GM12878 (cell line): ENCODE results near the gene SMARCC1. TPM values are rescaled to one million over a fixed set of nuclear protein-coding genes. Genes with fewer than 3 reads are reported as not detected.

Experiments used
- ATAC-seq: fragments of 200-7000 bp; cut with Tn5 transposase; 3 replicates; pipeline ENCODE4 v1.9.1; 2020; ENCODE audit warnings: mild to moderate bottlenecking, moderate library complexity
- BruUV-seq: library from RNA; stranded (reverse); fragments of 400-500 nt; replicated peaks from 2 replicates; lab custom pipeline; 2021; lab: Mats Ljungman, UMichigan
- CTCF ChIA-PET: fragments of 300-600 bp; sonication (Branson Sonifier 250); formaldehyde crosslinking; extraction: SDS; loops from one replicate; lab custom pipeline; 2021; ENCODE audit warnings: inconsistent platforms; lab: Yijun Ruan, JAX
- POLR2A ChIA-PET: fragments of 350-600 bp; formaldehyde crosslinking; extraction: SDS; loops from one replicate; lab custom pipeline; 2021; ENCODE audit warnings: inconsistent platforms; lab: Charles Lee
- RAD21 ChIA-PET: fragments of 300-600 bp; sonication (Branson Sonifier 250); formaldehyde crosslinking; loops from one replicate; lab custom pipeline; 2023; ENCODE audit warnings: antibody characterized with exemption; ENCODE audit not compliant: unreplicated experiment; lab: Charles Lee
- SMC1A ChIA-PET: fragments of 300-600 bp; sonication (Branson Sonifier 250); formaldehyde crosslinking; loops from one replicate; lab custom pipeline; 2023; ENCODE audit not compliant: unreplicated experiment, uncharacterized antibody; lab: Charles Lee
- DNase-seq: peaks from one replicate; pipeline ENCODE4 v3.0.0-alpha.2; 2011; ENCODE audit warnings: low read depth, low spot score
- FAIRE-seq: peaks from 3 replicates; lab custom pipeline; 2011; peaks lifted over from hg19 to GRCh38; lab: Jason Lieb, UNC
- H2AFZ ChIP-seq: 2 replicates; pipeline ENCODE4 v1.6.0; 2011; ENCODE audit warnings: low read depth, low read length, control low read depth; ENCODE audit not compliant: control insufficient read depth
- H3K27ac ChIP-seq: 2 replicates; pipeline ENCODE4 v1.5.1; 2011; ENCODE audit warnings: control low read depth; ENCODE audit not compliant: control insufficient read depth, insufficient read depth
- H3K27me3 ChIP-seq, 2 experiments: replicated peaks in 1 of 2; 2 replicates each; pipeline versions ENCODE4 v1.6.0 to v1.6.1; 2011; ENCODE audit warnings: low read length in 1 of 2; ENCODE audit not compliant: control insufficient read depth in 2 of 2, insufficient read depth in 2 of 2
- H3K36me3 ChIP-seq, 2 experiments: 2 replicates each; pipeline ENCODE4 v1.5.1; 2011; ENCODE audit warnings: low read length in 1 of 2; ENCODE audit not compliant: control insufficient read depth in 2 of 2, insufficient read depth in 2 of 2
- H3K4me1 ChIP-seq: 2 replicates; pipeline ENCODE4 v1.6.1; 2011; ENCODE audit warnings: mild to moderate bottlenecking, low read length, moderate library complexity, mixed read lengths; ENCODE audit not compliant: control insufficient read depth, insufficient read depth
- H3K4me2 ChIP-seq: 2 replicates; pipeline ENCODE4 v1.6.0; 2011; ENCODE audit warnings: control low read depth; ENCODE audit not compliant: control insufficient read depth, insufficient read depth
- H3K4me3 ChIP-seq: fragments of 200-600 bp; sonication (generic); 2 replicates; pipeline ENCODE4 v1.5.1; 2016
- H3K79me2 ChIP-seq: 2 replicates; pipeline ENCODE4 v1.6.0; 2011; ENCODE audit warnings: low read length; ENCODE audit not compliant: control insufficient read depth, insufficient read depth
- H3K9ac ChIP-seq: 2 replicates; pipeline ENCODE4 v1.8.0; 2011; ENCODE audit warnings: low read length, control low read depth, mixed read lengths; ENCODE audit not compliant: control insufficient read depth, insufficient read depth
- H3K9me3 ChIP-seq: replicated peaks from 3 replicates; pipeline ENCODE4 v1.5.1; 2011; ENCODE audit warnings: mild to moderate bottlenecking, low read length; ENCODE audit not compliant: control insufficient read depth, insufficient read depth
- H4K20me1 ChIP-seq: 2 replicates; pipeline ENCODE4 v1.6.0; 2011; ENCODE audit not compliant: control insufficient read depth, insufficient read depth
- MYC ChIP-seq: IDR thresholded peaks from 2 replicates; pipeline ENCODE4 v1.6.1; 2011; ENCODE audit warnings: mild to moderate bottlenecking, low read length, moderate library complexity, inconsistent platforms; ENCODE audit not compliant: insufficient read depth, insufficient replicate concordance, insufficient read length, severe bottlenecking
- RB1 ChIP-seq: fragments of 450-650 bp; formaldehyde crosslinking; IDR thresholded peaks from 2 replicates; pipeline ENCODE4 v1.6.1; 2017; ENCODE audit warnings: mild to moderate bottlenecking, borderline replicate concordance
- WGBS: methylation state at CpG from one replicate; pipeline ENCODE4 v1.1.6; 2016; ENCODE audit warnings: low lambda C conversion rate; ENCODE audit not compliant: insufficient replicate concordance, insufficient coverage; ENCODE audit errors: missing lambda C conversion rate; 5-methylcytosine and 5-hydroxymethylcytosine counted together
- in situ Hi-C: fragments of 300-500 bp; cut with MboI; formaldehyde crosslinking; loops from 9 replicates; pipeline ENCODE4 v1.14.3; 2018; ENCODE audit warnings: mixed read lengths
- intact Hi-C: fragments of 100-400 bp; cut with micrococcal nuclease; formaldehyde crosslinking; loops from one replicate; pipeline ENCODE4 v1.14.2; 2022; ENCODE audit not compliant: unreplicated experiment
- polyA plus RNA-seq, 11 experiments: library from polyadenylated mRNA; depleted of rRNA in 4 of 11; unstranded in 6 of 11; stranded (reverse) in 5 of 11; fragments of >200 nt; fragmentation: Nextera tagmentation in 4 of 11; fragmentation: Illumina TruSeq in 1 of 11; extraction: Ambion mirVana in 4 of 11; extraction: Trizol in 1 of 11; gene quantifications; 1 replicate in 1 of 11; 2 replicates in 10 of 11; pipeline versions ENCODE4 v1.2.1 to v1.2.3, GENCODE V29; 2011 to 2016; ENCODE audit warnings: inconsistent platforms in 2 of 11, missing spikeins in 2 of 11, low read depth in 1 of 11
- total RNA-seq, 4 experiments: library from RNA; depleted of rRNA in 3 of 4; stranded (reverse); fragments of >200 nt in 3 of 4; fragmentation: Illumina TruSeq in 1 of 4; extraction: Trizol in 1 of 4; gene quantifications; 2 replicates each; pipeline versions ENCODE4 v1.2.1 to v1.2.3, GENCODE V29; 2013 to 2021

SMARCC1 gene
- total and polyA plus RNA-seq, 10 of the 15 experiments (the other 5 are each of a cell fraction or from before 2014, with no cell fraction given) = 26.6 to 147 (median 57.1) TPM

- ChIA-PET POLR2A (interaction anchor here (3.4 kb wide), 1 partner anchor 10 kb away, joined by 12 read pairs; no protein-coding TSS in a partner anchor), CTCF (interaction anchor here (0.8 to 1.7 kb wide), 7 partner anchors 9 to 161 kb away, joined by 3 to 8 read pairs (median 4); no protein-coding TSS in a partner anchor), SMC1A (interaction anchor here (0.6 to 1.4 kb wide), 6 partner anchors 10 to 286 kb away, joined by 3 to 6 read pairs (median 3); no protein-coding TSS in a partner anchor), RAD21 (interaction anchor here (1.4 to 1.9 kb wide), 2 partner anchors 10 to 95 kb away, joined by 4 read pairs; no protein-coding TSS in a partner anchor)
- DNase-seq (no peak), ATAC-seq (no peak), FAIRE-seq (no peak)
- H3K27me3 ChIP-seq = no peaks in the 10 kb centered on the region
- H3K4me3 ChIP-seq = no peak overlapping the region
- in situ Hi-C loops = no loop called here
- H3K4me1 ChIP-seq = no peaks in the 10 kb centered on the region
- no peak overlapping the region for H2AFZ ChIP-seq
- intact Hi-C loops = no loop called here
- TF ChIP-seq RB1 = no peak
- H3K36me3 ChIP-seq = peaks cover 7 to 44% of the 10 kb centered on the region in 2 experiments
- H3K4me2 ChIP-seq = no peak overlapping the region
- H3K79me2 ChIP-seq = no peaks in the 10 kb centered on the region
- WGBS = 78% methylated on average over 5 of the region's 5 CpGs
- BruUV-seq = no TSS peak
- H3K9me3 ChIP-seq = no peaks in the 10 kb centered on the region
- H4K20me1 ChIP-seq = no peaks in the 10 kb centered on the region
- no peak overlapping the region for H3K27ac ChIP-seq
- no peak overlapping the region for H3K9ac ChIP-seq
These were observed 164.3 kb downstream of the SMARCC1 start for GRCh38 chr3:47617086-47618010.

GRCh38 chr3:47614788-47615187 lies 166.9 kb downstream of the SMARCC1 start:
- Histone ChIP-seq H3K4me2 (no peak overlapping the region), H3K36me3 (peaks cover 11 to 46% of the 10 kb centered on the region in 2 experiments), H3K9me3 (no peaks in the 10 kb centered on the region), H3K4me3 (no peak overlapping the region), H3K4me1 (no peaks in the 10 kb centered on the region), H3K27ac (no peak overlapping the region), H3K9ac (no peak overlapping the region), H3K27me3 (no peaks in the 10 kb centered on the region), H3K79me2 (no peaks in the 10 kb centered on the region), H2AFZ (no peak overlapping the region), H4K20me1 (no peaks in the 10 kb centered on the region)
- DNase-seq = no peak
- SMC1A ChIA-PET = interaction anchor here (2.0 kb wide), 1 partner anchor 8 kb away, joined by 7 read pairs; no protein-coding TSS in a partner anchor
- POLR2A ChIA-PET = interaction anchor here (0.5 kb wide), 1 partner anchor 15 kb away, joined by 3 read pairs; no protein-coding TSS in a partner anchor
- intact Hi-C loops (no loop called here), in situ Hi-C loops (no loop called here)
- no peak for ATAC-seq
- no TSS peak for BruUV-seq
- FAIRE-seq = no peak
- CTCF ChIA-PET = no interaction called here
- RAD21 ChIA-PET = interaction anchor here (0.9 kb wide), 1 partner anchor 92 kb away, joined by 3 read pairs; no protein-coding TSS in a partner anchor
- 93% methylated on average over 2 of the region's 2 CpGs for WGBS
- TF ChIP-seq MYC = no peak
